T follicular helper cell (primary cell): Measurements from ENCODE around the gene DPH7.
"Not testable (repeated sequence)": the region's sequence is repeated elsewhere in the genome, so short reads cannot be mapped to it uniquely, and the experiment has no call there.

Source experiments
- DNase-seq: peaks from one replicate; pipeline ENCODE4 v3.0.0-alpha.2; 2020; ENCODE audit warnings: low read depth

The DPH7 gene

DNA sequence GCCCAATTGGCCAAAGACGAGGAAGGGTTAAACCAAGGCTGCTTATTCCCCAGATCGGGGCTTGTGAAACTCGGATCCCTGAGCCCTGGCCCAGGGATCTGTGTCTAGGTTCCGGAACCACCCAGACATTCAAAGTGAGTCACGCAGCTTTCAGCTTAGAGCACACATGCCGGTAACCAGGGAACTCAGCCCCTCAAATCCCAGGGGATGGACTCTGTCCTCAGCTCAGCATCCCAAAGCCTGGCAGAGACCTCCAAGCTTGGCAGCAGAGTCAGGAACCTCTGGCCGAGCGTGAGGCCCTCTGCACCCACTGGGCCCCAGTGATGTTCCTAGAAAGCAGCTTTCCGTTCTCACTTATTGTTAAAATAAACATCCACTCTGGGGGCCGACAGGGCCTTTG, 33.6 kb downstream of the DPH7 start:
- DNase-seq, result no peak

DNA sequence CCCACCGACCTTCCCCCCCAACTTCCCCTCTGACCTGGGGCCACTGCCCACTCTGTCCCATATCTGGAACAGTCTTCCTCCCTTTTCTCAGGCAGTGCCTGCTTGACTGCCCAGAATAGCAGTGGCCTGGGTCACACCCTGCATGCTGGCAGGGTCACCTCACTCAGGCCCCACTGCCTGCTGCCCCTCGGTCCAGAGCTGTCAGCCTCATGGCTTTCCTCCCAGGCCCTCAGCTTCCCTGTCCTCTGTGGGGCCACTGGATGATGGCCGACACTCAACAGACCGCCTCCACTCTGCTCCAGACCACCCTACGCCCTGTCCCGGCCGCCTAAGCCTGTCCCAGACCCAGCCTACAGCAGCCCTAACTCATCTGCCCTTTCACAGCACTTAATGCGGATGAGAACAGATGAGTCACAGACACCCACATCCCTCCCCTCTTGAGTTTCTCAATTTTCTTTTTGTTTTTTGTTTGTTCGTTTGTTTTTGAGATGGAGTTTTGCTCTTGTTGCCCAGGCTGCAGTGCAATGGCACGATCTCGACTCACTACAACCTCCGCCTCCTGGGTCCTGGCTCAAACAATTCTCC, 34.5 kb downstream of the DPH7 start:
- no peak for DNase-seq

DNA sequence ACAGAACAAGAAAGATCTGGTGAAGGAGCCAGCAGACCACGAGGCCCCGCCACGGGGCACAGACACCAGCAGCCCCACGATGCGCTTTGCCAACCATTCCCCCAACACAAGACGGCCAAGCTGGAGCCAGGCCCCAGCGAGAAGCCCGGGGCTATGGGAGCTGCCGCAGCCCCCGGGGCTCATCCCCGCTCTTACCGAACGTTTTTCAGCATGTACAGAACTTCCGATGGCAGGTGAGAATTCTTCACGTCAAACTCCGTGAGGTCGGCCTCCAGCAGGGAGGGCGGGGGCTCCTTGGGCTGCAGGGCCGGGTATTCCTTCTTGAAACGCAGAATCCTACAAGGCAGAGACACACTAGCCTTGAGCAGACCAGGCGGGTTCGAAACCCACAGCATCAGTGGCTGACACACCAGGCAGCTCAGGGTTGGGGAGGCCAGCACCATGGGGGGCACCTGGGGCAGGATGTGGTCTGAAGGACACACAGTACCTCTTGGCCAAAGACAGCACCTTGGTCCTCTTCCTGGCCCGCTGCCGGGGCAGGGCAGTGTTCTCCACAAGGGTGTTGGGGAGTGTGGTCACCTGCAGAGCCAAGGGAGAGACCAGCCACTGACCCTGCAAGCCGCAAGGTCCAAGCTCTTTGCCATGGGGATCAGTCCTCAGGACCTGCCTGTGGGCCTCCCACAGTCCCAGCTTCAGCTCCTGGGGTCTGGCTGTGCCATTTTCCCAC, 35.3 kb downstream of the DPH7 start:
- DNase-seq, result no peak

DNA sequence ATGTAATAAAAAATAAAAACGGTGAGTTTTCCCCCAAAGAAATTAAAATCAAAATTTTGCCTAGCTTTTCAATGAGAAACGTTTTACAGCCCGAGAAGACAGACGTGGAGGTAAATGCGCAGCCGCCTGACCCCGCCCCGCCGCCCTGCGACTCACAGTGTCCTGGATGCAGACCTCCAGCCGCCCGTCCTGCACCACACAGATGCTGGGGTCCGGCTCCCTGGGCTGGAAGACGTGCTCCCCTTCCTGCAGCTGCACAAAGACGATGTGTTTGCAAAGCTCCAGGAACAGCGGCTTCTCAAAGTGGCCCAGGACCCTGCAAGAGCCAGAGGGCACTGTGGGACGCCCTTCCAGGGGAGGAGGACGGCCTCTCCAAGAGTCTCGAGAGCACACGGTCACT, 36.2 kb downstream of the DPH7 start:
- no peak for DNase-seq

DNA sequence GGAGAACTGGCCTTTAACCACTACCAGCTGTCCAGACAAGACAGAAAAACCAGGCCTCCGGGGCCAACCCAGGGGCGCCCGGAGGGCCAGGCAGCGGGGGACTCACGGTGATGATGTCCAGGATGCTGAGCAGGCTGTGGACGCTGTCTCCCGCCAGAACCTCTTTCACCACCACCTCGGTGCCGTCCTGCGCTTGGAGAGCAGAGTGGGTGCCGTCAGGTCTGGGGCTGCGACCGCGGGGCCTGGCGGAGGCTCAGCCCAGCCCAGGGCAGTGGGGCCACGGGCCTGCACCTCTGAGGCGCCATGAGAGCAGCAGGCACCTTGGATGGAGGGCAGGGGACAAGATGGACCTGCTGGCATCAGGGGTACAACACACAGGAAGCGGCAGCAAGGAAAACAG, 38.2 kb downstream of the DPH7 start:
- no peak for DNase-seq

DNA sequence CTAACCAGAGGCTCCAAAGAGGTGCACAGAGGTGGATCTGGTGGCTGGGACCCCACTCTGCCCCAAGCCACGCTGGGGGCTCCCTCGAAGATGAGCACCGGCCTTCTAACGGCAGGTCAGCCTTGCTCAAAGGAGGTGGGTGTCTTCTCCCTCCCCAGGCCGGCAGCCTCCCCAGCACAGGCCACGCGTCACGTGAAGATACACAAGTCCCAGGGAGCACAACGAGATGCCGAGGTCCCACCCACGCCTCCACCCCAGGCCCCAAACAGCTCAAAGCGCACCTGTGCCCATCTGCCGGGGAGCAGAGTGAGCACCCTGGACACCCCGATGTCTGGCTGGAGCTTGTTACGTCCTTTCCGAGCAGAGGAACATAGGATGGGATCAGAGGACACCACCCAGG, 40.7 kb downstream of the DPH7 start:
- DNase-seq, result no peak

DNA sequence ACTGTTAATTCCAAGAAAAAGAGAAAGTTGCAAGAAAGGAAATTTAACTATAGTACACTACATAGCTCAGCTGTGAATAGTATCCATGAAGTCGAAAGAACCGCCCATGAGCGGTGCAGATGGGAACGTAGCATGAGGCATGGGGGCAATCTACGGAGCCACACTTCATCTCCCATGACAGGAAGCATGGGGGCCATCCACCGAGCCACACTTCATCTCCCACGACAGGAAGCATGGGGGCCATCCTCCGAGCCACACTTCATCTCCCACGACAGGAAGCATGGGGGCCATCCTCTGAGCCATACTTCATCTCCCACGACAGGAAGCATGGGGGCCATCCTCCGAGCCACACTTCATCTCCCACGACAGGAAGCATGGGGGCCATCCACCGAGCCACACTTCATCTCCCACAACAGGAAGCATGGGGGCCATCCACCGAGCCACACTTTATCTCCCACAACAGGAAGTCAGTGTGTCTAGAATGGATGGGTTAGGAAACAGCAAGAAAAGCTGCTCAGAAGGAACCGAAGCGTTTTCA, 42.1 kb downstream of the DPH7 start:
- not testable (repeated sequence) for DNase-seq

DNA sequence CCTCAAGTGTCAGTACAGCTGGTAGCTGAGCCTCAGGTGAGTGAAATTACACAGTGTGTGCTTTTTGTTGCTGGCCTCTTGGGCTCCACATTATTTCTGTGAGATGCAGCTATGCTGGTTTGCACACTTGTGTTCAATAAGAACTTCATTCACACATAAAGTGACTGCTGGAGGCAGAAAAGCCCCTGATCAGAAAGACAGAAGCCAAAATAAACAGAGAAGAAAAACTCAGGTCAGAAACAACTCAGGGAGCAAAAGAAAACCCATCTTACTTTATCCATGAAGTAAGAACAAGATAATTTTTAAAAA, 43.7 kb downstream of the DPH7 start:
- no peak for DNase-seq

DNA sequence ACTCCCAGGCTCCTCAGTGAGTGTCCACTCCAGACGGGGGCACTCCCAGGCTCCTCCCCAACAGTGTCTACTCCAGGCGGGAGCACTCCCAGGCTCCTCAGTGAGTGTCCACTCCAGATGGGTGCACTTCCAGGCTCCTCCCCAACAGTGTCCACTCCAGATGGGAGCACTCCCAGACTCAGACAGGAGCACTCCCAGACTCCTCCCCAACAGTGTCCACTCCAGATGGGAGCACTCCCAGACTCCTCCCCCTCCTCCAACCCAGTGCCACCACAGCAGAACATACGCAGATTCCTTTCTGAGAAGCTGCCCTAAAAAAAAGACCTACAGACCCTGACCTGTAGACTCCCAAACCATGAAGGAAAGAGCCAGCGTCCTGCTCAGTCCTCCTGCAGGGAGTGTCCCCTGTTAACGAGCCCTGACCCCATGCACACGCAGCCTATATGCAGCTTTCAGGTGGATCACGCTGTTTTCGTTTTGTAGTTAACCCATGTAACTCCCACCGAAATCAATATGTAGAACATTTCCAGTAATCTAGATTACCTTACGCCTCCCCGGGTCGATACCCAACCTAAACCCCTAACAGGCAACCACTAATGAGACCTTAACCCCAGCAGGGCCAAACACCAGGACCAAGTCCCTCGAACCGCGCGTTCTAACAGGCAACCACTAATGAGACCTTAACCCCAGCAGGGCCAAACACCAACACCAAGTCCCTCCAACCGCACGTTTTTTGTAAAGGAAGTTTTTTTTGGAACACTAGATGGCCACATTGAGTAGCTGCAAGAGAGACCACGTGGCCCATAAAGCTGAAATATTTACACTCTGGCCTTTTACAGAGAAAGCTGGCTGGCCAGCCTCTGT, 44.2 kb downstream of the DPH7 start:
- no peak for DNase-seq

DNA sequence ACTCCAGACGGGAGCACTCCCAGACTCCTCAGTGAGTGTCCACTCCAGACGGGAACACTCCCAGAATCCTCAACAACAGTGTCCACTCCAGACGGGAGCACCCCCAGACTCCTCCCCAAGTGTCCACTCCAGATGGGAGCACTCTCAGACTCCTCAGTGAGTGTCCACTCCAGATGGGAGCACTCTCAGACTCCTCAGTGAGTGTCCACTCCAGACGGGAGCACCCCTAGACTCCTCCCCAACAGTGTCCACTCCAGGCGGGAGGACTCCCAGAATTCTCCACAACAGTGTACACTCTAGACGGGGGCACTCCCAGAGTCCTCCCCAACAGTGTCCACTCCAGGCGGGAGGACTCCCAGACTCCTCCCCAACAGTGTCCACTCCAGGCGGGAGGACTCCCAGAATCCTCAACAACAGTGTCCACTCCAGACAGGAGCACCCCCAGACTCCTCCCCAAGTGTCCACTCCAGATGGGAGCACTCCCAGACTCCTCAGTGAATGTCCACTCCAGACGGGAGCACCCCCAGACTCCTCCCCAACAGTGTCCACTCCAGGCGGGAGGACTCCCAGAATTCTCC, 45.7 kb downstream of the DPH7 start:
- DNase-seq, result not testable (repeated sequence)

DNA sequence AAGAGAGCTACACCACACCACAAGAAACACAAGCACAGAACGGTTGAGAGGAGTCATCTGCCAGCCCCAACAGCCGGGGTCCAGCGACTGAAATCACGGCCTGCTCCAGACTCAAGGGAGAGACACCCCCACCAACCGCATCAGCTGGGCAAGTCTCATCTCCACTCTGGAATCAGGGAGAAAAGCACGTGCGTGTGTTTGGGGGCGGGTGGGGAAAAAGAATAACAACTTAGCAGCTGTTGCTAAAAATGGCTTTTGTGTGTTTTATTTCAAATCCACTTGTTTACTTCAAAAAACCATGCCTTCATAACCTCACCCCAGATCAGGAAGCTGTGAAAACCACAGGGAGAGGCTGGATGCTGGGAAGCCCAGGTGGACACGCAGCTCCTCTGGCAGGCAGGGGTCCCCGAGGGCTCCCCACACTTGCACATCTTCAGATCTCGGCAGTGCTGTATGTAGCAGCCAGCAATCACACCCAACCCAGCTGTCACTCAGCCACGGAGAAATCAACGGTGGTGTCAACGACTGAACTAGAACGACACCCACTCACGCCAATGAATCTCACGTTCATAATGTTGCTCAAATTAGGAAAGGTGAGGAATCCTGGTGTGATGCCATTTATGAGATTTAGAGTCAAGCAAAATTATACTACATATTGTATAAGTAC, 47.5 kb downstream of the DPH7 start:
- DNase-seq, result no peak

DNA sequence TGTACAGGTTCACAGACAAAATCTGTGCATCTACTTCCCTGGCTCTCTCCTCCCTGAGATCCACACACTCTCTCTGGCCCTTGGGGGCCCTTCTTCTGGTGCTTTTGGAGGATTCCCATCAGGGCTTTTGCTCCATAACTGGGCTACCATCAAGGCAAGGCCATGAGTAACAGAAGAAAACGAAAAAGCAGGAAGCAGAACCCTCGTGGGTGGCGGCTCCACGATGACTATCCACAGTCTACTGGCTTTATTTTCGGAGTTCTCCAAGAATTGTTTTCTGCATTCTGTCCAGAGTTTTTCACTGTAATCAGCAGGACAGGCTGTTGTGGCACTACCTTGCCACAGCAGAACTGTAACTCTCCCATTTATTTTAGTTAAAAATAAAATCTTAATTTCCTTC, 48.4 kb downstream of the DPH7 start:
- no peak for DNase-seq

DNA sequence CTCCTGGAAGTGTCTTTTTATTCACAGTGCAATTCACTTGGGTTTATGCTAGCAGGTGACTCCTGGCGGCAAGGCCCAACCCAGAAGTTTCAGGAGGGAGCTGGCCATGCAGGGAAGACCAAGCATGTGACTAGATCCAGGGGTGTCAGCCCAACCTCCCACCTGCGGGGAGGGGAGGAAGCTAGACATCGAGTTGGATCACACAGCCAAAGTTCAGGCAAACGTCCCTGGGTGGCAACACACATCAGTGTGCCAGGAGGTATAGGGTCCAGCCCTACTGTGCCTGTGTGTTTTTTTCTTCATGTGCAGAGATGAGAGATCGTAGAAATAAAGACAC, 53.8 kb downstream of the DPH7 start:
- DNase-seq, result no peak

DNA sequence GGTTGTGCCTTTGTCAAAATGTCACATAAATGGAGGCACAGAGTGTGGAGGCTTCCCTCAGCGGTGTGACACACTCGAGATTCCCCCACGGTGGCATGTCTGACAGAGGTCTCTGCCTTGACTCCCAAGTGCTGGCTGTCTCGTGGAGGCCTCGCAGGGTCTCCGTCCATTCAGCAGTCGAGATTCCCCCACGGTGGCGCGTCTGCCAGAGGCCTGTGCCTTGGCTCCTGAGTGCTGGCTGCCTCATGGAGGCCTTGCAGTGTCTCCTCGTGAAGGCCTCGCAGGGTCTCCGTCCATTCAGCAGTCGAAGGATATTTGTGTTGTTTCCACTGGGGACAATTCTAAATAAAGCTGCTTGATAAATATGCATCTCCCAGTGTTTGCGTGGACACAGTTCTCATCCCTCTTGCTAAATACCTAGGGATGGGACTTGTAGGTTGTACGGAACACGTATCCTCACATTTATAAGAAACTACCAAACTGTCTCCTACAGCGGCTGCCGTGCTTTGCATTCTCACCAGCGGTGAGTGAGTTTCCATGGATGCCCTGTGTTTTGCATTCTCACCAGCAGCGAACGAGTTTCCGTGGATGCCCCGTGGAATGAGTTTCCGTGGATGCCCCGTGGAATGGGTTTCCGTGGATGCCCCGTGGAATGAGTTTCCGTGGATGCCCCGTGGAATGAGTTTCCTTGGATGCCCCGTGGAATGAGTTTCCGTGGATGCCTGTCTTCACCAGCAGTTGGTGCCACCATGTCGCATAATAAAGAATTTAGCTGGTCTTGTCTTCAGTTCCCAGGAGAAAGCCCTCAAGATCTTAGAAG, 54.4 kb downstream of the DPH7 start:
- DNase-seq, result no peak

DNA sequence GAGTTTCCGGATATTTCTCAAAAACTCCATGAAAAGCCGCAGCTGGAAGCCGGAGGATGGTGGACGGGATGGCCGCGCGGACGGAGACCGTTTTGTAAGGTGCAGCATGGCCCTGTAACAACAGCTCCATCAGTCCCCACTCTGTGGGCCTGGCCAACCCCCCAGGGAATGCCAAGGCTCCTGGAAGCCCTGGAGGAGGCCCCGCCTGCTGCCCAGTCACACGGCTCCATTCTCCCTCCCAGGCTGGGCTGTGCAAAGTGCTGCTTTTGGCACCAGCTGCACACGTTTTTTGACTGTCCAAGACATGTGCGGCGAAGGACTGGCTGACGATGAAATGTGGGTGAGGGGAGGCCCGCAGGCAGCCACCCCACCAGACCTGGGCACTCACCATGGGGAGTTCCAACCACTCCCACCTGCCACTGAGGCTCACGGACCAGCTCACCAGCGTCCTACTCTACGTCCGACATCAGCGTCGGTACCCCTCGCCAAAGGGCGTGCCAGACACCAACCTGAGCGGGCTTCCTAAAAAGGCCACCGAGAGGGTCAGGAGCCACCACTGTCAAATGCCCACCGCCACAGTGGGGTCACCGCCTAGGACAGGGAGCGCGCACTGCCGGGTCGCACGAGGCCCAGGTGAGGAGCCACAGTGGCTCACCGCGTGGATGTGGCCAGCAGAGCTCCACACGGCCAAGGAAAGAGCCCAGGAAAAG, 55.8 kb downstream of the DPH7 start:
- DNase-seq, result no peak

DNA sequence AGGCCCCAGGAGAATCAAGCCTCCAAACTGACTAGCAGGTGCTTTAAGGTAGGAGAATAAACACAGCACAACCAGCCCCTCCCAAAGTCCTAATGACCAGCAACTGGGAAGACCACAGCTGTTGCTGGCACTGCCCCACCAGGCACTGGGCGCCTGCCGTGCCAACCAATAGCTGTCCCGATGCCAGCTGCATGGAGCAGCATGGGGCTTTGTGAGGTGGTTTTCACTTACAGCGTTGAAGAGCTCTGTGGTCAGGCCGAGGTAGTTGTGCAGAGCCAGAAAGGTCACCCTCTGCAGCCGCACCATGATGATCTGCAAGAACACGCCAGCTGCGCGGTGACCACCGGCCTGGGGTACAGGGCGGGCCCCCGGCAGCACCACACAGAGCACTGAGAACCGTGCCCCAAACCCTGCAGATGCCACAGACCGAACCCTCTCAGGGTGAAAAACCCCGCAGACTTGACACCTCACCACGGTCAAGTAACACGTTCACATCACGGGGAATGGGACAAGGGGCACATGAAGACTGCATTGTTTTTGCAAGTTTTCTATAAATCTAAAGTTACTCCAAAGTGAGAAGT, 57.2 kb downstream of the DPH7 start:
- no peak for DNase-seq

DNA sequence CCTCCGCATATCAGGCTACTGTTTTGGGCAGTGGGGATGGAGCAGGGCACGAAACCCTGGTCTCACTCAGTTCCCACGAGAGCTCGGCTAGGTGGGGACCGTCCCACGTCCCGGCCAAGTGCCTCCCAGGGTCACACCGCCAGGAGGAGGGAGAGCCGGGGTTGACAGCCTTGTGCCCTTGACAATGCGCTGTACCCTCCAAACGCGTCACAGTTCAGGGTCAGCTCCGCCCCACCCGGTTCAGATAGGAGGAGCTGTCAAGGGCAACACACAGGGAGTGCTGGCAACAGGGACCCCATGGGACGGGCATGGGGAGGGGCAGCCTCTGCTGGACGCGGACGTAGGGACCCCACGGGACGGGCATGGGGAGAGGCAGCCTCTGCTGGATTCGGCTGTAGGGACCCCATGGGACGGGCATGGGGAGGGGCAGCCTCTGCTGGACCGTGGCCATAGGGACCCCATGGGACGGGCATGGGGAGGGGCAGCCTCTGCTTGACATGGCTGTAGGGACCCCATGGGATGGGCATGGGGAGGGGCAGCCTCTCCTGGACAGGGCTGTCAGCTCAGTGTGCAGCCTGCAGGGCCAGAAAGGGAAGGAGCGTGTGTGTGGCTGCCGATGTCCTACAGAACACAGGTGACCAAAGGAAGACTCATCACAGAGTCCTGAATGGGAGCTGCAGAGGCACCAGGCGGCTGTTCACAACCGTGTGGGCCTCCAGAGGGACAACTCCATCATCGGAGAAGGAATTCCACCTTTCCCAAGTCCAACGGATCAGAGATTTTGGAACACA, 57.9 kb downstream of the DPH7 start:
- no peak for DNase-seq

DNA sequence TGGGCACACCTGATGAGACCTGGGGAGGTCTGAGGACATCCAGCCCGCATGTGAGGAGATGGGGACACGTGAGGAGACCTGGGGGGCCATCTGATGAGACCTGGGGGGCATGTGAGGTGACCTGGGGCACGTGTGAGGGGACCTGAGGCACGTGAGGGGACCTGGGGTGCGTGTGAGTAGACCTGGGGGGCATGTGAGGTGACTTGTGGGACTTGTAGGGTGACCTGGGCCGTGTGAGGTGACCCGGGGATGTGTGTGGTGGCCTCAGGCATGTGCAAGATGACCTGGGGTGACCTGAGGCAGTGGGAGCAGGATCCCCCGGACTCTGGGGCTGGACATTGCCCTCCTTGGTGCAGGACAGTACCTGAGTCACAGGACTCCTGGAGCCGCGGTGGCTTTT, 59.2 kb downstream of the DPH7 start:
- DNase-seq, result no peak

DNA sequence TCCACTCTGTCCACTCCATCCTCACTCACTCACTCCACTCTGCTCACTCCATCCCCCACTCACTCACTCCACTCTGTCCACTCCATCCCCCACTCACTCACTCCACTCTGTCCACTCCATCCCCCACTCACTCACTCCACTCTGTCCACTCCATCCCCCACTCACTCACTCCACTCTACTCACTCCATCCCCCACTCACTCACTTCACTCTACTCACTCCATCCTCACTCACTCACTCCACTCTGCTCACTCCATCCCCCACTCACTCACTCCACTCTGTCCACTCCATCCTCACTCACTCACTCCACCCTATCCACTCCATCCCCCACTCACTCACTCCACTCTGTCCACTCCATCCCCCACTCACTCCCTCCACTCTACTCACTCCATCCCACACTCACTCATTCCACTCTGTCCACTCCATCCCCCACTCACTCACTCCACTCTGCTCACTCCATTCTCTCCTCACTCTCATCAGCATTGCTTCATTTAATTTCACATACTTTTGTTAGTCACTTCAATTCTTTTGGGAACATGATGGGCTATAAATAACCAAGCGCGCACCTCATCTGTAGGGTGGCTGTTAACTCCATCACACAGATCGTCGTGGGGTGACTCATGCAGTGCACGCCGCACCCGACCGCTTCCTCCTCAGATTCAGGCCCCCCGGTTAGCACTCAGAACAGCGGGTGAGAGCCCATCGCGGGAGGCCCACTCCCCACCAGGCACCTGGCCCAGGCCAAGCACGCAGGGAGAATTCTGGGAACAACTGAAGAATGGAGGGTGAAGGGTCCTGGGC, 59.9 kb downstream of the DPH7 start:
- not testable (repeated sequence) for DNase-seq
